ENCODE measurements around the gene SMARCE1. TPM values are rescaled to one million over a fixed set of nuclear protein-coding genes. Genes with fewer than 3 reads are reported as not detected.

The SMARCE1 gene
- total and polyA plus RNA-seq, 11 donors: 38.6 to 88.0 (median 59.4) TPM

DNA sequence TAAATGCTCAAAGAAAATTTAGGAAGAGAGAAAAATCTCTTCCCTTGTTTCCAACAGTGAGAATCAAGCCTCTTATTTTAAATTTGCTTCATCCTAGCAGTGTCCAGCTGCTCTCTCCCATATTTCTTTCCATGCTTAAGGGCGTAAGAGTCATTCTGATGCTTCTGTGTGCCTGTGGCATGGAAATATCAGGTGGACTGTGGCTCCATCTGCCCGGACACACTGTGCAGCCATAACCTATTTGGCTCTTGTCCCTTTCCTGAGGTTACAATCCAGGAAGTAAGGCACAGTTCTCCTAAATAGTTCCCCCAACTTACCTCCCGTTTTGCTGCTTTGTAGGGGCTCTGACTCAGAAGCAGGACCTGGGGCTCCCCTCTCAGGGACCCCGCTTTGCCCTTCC lies 23.7 kb upstream of the SMARCE1 start:
- ATAC-seq (no peak), DNase-seq (no peak)
- no peaks in the 10 kb centered on the region for H3K4me1 ChIP-seq
- H3K4me3 ChIP-seq: no peak overlapping the region
- intact Hi-C loops (cut with DNase I): no loop called here
- H3K27ac ChIP-seq: no peak overlapping the region
- no peaks in the 10 kb centered on the region for H3K9me3 ChIP-seq
- no peak for TF ChIP-seq POLR2A (IDR thresholded peaks at IDR 0.05)
- TF ChIP-seq, protein P1, sequence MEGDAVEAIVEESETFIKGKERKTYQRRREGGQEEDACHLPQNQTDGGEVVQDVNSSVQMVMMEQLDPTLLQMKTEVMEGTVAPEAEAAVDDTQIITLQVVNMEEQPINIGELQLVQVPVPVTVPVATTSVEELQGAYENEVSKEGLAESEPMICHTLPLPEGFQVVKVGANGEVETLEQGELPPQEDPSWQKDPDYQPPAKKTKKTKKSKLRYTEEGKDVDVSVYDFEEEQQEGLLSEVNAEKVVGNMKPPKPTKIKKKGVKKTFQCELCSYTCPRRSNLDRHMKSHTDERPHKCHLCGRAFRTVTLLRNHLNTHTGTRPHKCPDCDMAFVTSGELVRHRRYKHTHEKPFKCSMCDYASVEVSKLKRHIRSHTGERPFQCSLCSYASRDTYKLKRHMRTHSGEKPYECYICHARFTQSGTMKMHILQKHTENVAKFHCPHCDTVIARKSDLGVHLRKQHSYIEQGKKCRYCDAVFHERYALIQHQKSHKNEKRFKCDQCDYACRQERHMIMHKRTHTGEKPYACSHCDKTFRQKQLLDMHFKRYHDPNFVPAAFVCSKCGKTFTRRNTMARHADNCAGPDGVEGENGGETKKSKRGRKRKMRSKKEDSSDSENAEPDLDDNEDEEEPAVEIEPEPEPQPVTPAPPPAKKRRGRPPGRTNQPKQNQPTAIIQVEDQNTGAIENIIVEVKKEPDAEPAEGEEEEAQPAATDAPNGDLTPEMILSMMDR (IDR thresholded peaks at IDR 0.05): no peak
- H3K27me3 ChIP-seq: peaks cover 0 to 22% (median 0%) of the 10 kb centered on the region in 9 donors
- 51 to 55% (median 52%) methylated on average over 4 of the region's 4 CpGs for WGBS, 4 donors
- no peaks in the 10 kb centered on the region for H3K36me3 ChIP-seq

DNA sequence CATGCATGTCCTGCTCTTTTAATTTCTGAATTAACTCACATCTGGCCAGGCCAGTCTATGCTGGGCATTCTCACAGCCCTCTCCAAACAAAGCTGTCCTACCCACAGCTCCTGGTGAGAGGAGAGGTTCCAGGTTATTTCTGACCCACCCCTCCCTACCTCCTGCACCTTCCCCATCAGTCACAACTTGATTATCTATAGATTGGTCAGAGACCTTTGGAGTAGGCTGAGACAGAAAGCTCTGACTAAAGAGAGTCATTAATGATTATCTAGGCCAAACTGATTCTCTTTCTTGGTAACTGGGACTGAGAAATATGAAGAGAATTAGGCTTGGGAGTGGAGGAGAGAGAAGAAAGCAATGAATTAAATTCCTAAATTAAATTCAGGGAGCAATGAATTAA lies 18.7 kb upstream of the SMARCE1 start:
- DNase-seq: no peak
- H3K27ac ChIP-seq: no peak overlapping the region
- H3K4me1 ChIP-seq: peaks cover 0 to 7% (median 0%) of the 10 kb centered on the region in 12 donors
- H3K36me3 ChIP-seq: no peaks in the 10 kb centered on the region
- intact Hi-C loops (cut with DNase I): no loop called here
- H3K27me3 ChIP-seq: peaks cover 0 to 41% (median 3%) of the 10 kb centered on the region in 9 donors
- ATAC-seq: no peak
- H3K4me3 ChIP-seq: no peak overlapping the region
- TF ChIP-seq, protein P1 (IDR thresholded peaks at IDR 0.05): no peak
- TF ChIP-seq POLR2A (IDR thresholded peaks at IDR 0.05): no peak
- no peaks in the 10 kb centered on the region for H3K9me3 ChIP-seq

DNA sequence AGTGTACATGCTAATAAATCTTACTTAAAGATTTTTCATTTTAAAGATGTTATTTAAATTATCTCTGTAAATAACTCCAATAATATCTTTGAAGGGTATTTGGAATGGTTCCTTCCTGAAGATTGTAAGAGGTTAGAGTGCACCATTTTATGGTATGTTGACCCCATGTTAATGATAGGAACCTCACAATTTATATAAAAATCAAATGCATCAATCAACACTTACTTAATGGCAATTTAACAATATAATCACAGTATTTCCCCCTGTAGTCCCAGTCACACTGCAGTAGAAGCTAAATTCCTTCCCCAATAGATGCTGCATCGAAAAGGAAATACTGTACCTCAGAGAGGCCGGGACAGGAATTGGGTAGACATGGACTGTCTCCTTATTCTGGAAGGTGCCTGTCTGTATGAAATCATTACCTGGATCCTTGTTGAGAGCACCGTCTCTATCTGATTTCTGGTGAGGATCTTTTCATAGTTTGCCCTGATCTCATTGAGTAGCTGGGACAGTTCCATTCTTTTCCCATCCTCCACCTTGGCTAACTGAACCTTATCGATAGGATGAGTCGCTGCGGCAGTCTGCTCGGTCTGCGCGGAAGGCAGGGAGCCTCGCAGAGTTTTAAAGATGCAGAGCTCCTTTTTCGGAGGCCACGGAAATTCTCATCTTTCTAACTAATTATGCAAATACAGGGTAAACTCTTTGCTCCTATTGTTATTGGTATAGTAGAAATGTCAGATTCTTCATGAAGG lies 17.1 kb upstream of the SMARCE1 start, which contains the start of gene KRT222:
Gene KRT222, minus strand, starts transcription at position 596 of the 752 bp plus-strand sequence. Its CDS starts 78 bp downstream, at position 518.
- WGBS, 4 donors: 8 to 10% (median 9%) methylated on average over 12 of the region's 12 CpGs
- TF ChIP-seq POLR2A (IDR thresholded peaks at IDR 0.05): no peak
- TF ChIP-seq, protein P1 (IDR thresholded peaks at IDR 0.05): no peak
- no peaks in the 10 kb centered on the region for H3K36me3 ChIP-seq
- H3K27ac ChIP-seq: no peak within 1 kb of the TSS
- H3K4me1 ChIP-seq: peaks cover 0 to 7% (median 0%) of the 10 kb centered on the region in 12 donors
- peak within 1 kb of the TSS in 10 of 12 donors; percentile 8 to 43 (median 22) for H3K4me3 ChIP-seq
- no peaks in the 10 kb centered on the region for H3K9me3 ChIP-seq
- ATAC-seq (no peak), DNase-seq (no peak)
- H3K27me3 ChIP-seq: peaks cover 0 to 41% (median 3%) of the 10 kb centered on the region in 9 donors
- intact Hi-C loops (cut with DNase I): no loop called here

DNA sequence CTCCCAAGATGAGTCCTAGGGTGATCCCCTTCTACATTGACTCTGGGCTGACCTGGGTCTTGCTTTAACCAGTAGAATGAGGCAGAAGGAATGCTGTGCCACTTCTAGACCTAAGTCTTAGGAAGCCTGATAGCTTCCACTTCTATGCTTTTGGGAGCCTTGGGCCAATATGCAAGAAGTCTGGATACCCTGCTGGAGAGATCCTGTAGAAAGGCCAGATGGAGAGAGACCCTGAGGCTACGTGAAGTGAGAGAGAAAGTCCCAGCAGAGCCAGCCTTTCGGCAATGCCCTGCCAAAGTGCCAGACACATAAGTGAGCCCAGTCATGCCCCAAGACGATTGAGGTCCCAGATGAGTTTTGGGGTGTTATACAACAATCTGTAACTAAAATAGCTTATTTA lies 15.6 kb upstream of the SMARCE1 start:
- 82 to 88% (median 83%) methylated on average over 3 of the region's 3 CpGs for WGBS, 4 donors
- ATAC-seq: no peak

More for the DNA sequence above, 15.6 kb upstream of the SMARCE1 start:
- TF ChIP-seq, protein P1 (IDR thresholded peaks at IDR 0.05): no peak
- TF ChIP-seq POLR2A (IDR thresholded peaks at IDR 0.05): no peak
- Histone ChIP-seq H3K4me3 (no peak overlapping the region), H3K27me3 (peaks cover 0 to 38% (median 3%) of the 10 kb centered on the region in 9 donors), H3K9me3 (no peaks in the 10 kb centered on the region), H3K4me1 (peaks cover 0 to 7% (median 0%) of the 10 kb centered on the region in 12 donors), H3K36me3 (no peaks in the 10 kb centered on the region), H3K27ac (no peak overlapping the region)
- intact Hi-C loops (cut with DNase I): no loop called here
- DNase-seq: no peak
